Lower leg skin (tissue), 4 donors: ENCODE results near the gene METTL15. TPM values are rescaled to one million over a fixed set of nuclear protein-coding genes. Genes with fewer than 3 reads are reported as not detected.

ENCODE experiments used
- DNase-seq, 2 donors: peaks; one replicate each; pipeline ENCODE4 v3.0.0-alpha.2; 2019; ENCODE audit warnings: low spot score in 2 of 2
- H3K4me3 ChIP-seq: fragments of 200-600 bp; sonication (generic); 2 replicates; pipeline ENCODE4 v1.5.1; 2017; ENCODE audit warnings: mild to moderate bottlenecking, low read depth; ENCODE audit not compliant: poor library complexity, severe bottlenecking
- CTCF ChIP-seq, 3 donors: fragments of 450-650 bp; IDR thresholded peaks; one replicate each; pipeline ENCODE4 v1.5.1; 2016; ENCODE audit warnings: antibody characterized with exemption in 3 of 3, mild to moderate bottlenecking in 3 of 3, moderate library complexity in 2 of 3
- POLR2A ChIP-seq, 2 donors: fragments of 450-650 bp; IDR thresholded peaks; one replicate each; pipeline ENCODE4 v1.6.1; 2016 to 2017; ENCODE audit warnings: antibody characterized with exemption in 2 of 2, mild to moderate bottlenecking in 1 of 2, moderate library complexity in 1 of 2
- WGBS, 2 donors: methylation state at CpG; one replicate each; pipeline ENCODE4 v1.1.5; 2018; 5-methylcytosine and 5-hydroxymethylcytosine counted together
- intact Hi-C: fragments of 100-400 bp; cut with DNase I; formaldehyde crosslinking; loops from one replicate; pipeline ENCODE4 v1.15.0; 2023; ENCODE audit warnings: low total_unique reads
- total RNA-seq, 4 donors: library from RNA; depleted of rRNA; stranded (reverse); fragments of >200 nt; gene quantifications; one replicate each; pipeline ENCODE4 v1.1.0, GENCODE V29; 2016

Gene METTL15
- total RNA-seq, 4 donors from 2014 or later = 5.4 to 12.9 (median 8.5) TPM

DNA sequence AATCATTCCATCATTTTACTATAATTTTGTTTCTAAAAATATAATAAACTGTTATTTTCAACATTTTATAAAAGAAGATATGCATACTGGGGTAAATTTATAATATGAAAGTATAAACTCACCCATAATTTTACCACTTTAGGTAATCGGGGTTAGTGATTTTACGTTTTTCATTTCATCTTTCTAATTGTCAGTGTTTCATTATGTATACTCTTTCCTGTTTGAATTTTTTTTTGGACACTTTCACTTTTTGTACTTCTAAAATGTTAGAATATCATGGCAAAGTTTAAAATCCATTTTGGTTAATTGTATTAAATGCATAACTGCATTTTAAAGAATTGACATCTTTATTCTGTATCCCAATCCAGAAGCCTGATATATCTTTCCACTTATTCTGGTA is 115.8 kb downstream of the METTL15 start:
- TF ChIP-seq POLR2A (IDR thresholded peaks at IDR 0.05) (no peak), CTCF (IDR thresholded peaks at IDR 0.05) (no peak)
- 85 to 93% methylated on average over 2 of the region's 2 CpGs for WGBS, 2 donors
- no peak overlapping the region for H3K4me3 ChIP-seq
- intact Hi-C loops = no loop called here
- DNase-seq = no peak

DNA sequence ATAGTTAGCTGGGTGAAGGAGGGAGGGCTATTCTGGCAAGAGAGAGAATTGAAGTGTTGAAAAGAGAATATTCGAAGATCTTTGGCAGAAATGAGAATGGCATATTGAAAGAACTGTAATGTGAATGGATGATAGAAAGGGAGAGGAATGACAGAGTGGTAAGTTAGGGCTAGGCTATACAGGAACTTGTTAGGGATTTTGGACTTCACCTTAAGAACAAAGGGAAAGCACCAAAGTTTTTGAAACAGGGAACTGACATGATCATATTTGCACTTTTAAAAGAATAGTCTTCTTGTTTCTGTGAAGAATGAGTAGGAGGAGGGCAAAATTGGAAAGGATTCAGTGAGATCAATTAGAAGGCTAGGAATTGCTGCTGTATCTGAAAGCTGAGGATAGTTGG is 119.3 kb downstream of the METTL15 start:
- no peak overlapping the region for H3K4me3 ChIP-seq
- whole genome bisulfite sequencing, 2 donors = 72 to 78% methylated on average over 1 of the region's 1 CpG
- no peak for TF ChIP-seq POLR2A (IDR thresholded peaks at IDR 0.05)
- TF ChIP-seq CTCF (IDR thresholded peaks at IDR 0.05) = no peak
- DNase-seq = no peak
- intact Hi-C loops = no loop called here

DNA sequence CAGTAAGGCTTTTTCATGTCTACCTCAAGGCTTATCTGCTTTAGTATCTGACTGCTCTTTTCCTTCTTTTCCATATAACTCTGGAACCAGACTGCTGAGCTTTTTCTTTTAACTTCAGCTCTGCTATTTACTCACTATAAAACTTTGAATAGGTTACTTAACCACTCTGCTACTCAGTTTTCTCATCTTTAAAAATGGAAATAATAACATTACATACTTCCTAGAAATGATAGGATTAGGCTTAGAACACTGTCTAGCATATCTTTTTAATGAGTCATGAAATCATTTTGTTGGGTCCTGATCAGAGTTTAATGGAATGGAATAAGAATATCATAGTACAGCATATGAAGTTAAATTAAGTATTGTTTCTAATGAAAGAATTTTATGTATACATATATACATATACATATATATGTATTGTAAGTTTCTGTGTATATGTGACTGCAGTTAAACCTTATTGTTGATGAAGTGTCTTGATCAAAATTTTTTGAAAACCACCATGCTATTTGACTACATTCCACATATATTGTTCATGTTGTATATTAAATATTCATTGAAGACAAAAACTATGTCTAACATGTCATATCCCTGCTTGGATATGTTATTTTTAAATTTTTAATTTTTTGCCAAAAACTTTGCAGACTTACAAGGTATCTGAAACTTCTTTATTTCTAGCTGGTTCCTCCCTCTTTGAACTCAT is 120.2 kb downstream of the METTL15 start:
- no peak for TF ChIP-seq POLR2A (IDR thresholded peaks at IDR 0.05)
- no peak for TF ChIP-seq CTCF (IDR thresholded peaks at IDR 0.05)
- no peak for DNase-seq
- intact Hi-C loops = no loop called here

DNA sequence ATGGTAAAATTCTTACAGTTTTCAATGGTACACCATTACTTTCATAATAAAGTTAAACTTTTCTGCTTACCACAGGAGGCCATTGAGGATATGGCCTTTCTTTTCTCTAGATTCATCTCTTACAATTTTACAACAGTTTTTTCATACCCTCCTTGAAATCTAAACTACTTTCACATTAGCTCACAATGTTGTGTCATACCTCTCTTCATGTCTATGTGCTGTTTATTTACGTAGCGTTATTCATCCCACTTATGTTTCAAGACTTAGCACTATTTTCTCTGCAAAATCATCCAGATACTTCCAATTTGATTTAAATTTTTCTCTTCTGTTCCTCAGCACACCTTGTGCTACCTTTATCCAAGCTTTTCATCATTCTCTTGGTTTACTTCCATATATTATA is 123.3 kb downstream of the METTL15 start:
- intact Hi-C loops = no loop called here
- 95 to 98% methylated on average over 2 of the region's 2 CpGs for WGBS, 2 donors
- no peak overlapping the region for H3K4me3 ChIP-seq
- DNase-seq = no peak
- TF ChIP-seq POLR2A (IDR thresholded peaks at IDR 0.05) (no peak), CTCF (IDR thresholded peaks at IDR 0.05) (no peak)

More for the DNA sequence above, 120.2 kb downstream of the METTL15 start:
- H3K4me3 ChIP-seq = no peak overlapping the region

DNA sequence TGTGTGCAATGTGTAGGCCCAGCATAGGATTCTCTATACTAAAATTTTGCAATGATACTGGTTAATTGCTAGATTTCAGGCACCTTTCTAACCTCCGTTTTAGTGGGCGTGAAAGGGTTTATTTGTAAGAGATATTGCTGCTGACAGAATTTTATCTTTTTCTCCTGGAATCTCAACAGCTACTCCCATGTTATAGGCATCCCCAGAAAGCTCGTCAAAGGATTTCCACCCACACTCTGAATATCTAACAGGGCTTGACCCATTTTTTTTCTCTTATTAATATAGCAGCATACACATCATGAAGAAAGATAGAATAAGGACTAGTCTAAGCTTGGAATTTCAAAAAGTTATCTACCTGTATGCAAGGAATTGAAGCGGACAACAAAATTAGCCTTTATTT is 124.5 kb downstream of the METTL15 start:
- WGBS, 2 donors = 87 to 90% methylated on average over 4 of the region's 4 CpGs
- DNase-seq = no peak
- H3K4me3 ChIP-seq = no peak overlapping the region
- TF ChIP-seq CTCF (IDR thresholded peaks at IDR 0.05) (no peak), POLR2A (IDR thresholded peaks at IDR 0.05) (no peak)
- intact Hi-C loops = no loop called here

DNA sequence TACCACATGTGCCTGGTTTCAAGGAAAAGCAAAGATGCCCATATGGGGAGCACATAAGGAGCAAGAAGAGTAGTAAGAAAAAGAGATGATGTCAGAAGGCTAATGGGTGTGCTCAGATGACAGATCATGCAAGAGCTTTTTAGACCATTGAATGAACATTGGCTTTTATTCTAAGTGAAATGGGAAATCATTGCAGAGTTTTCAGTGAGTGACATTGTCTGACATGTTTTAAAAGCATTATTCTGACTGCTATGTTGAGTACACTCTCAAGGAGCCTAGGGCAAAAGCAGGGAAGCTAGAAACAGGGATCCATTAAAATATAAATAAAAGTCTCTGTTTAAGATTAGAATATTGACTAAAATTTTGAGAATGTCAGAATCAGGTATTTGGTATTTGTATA is 133.6 kb downstream of the METTL15 start:
- intact Hi-C loops = no loop called here
- H3K4me3 ChIP-seq = no peak overlapping the region
- DNase-seq = no peak
- TF ChIP-seq POLR2A (IDR thresholded peaks at IDR 0.05) (no peak), CTCF (IDR thresholded peaks at IDR 0.05) (no peak)
